HS-27A (cell line): ENCODE measurements around the gene ZDHHC7.

Experiments used
- DNase-seq: peaks from one replicate; pipeline ENCODE4 v3.0.0-alpha.2; 2012; ENCODE audit warnings: low read depth, missing footprints

Gene ZDHHC7

GRCh38 chr16:84993926-84994325 lies 17.4 kb downstream of the ZDHHC7 start:
- DNase-seq: no peak

- DNase-seq: no peak
These were observed 18.6 kb downstream of the ZDHHC7 start for GRCh38 chr16:84992717-84993075.

GRCh38 chr16:84990782-84991181 lies 20.6 kb downstream of the ZDHHC7 start:
- no peak for DNase-seq

DNA sequence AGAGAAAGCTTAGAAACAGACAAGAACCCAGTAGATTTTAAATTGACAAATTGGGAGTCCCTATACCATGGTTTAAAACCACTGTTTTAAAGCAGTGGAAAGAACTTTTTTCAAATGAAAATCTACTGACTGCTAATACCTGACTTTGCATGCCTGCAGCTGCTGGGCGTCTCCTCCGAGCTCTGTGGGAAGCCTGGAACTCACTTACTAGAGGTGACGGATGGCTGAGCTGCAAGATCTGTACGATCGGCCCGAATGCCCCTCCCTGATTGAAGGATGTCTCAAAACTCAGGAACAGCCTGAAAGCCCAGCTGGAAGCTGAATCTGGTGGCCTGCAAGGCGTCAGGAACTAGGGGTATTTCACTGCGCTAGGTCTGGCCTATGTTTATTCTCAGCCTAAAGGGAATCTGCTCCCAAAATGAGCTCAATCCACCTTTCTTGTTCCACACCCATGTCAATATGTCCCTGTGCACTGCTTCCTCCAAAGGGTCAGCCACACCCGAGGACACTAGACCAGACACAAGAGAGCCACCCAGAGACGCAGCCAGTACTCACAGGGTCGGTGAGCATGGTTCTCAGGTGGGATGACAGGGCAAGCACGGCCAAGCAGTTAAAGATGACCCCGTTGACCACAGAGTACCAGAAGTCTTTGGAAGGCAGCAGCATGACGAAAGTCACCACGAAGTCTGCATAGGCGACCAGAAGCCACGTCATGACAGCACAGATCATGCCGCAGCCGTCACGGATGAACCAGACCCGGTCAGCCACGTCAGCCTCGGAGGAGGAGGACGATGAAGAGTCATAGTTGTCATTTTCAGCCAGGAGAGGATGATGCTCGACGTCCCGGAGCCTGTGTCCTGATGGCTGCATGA lies 21.4 kb downstream of the ZDHHC7 start:
- no peak for DNase-seq

DNA sequence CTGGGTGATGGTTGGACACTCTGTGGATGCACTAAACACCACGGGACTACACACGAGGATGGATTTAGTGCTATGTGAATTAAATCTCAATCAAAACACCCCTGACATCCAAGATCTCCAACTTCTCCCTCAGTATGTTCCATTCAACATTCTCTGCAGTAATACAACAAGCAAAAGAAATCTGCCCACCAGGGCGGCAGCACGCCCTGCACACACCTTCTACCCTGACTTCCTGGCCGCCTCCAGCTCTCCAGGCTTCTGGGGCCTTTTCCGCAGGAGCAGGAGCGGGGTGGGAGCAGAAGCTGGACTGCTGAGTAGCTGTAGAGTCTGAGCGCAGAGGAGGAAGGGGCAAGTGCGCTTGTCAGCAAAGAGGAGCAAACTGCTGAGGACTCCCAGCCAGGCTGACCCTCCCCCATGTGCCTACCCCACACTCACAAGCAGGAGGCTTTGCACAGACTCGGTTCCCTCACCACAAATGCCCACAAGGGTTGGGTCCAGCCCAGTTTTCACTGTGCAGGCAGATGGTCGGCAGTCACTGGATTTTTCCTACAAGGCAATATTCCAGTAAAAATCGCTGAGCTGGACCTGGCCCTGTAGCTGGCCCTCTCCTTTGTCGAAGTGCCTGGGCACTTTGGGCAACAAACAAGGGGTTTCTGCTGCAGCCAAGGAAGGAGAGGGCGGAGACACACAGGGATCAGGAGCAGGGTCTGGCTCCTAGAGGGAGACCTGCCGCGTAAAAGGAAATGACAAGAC lies 22.8 kb downstream of the ZDHHC7 start:
- no peak for DNase-seq

GRCh38 chr16:84986879-84987278 lies 24.5 kb downstream of the ZDHHC7 start:
- DNase-seq: no peak

GRCh38 chr16:84986102-84986501 lies 25.2 kb downstream of the ZDHHC7 start:
- no peak for DNase-seq

DNA sequence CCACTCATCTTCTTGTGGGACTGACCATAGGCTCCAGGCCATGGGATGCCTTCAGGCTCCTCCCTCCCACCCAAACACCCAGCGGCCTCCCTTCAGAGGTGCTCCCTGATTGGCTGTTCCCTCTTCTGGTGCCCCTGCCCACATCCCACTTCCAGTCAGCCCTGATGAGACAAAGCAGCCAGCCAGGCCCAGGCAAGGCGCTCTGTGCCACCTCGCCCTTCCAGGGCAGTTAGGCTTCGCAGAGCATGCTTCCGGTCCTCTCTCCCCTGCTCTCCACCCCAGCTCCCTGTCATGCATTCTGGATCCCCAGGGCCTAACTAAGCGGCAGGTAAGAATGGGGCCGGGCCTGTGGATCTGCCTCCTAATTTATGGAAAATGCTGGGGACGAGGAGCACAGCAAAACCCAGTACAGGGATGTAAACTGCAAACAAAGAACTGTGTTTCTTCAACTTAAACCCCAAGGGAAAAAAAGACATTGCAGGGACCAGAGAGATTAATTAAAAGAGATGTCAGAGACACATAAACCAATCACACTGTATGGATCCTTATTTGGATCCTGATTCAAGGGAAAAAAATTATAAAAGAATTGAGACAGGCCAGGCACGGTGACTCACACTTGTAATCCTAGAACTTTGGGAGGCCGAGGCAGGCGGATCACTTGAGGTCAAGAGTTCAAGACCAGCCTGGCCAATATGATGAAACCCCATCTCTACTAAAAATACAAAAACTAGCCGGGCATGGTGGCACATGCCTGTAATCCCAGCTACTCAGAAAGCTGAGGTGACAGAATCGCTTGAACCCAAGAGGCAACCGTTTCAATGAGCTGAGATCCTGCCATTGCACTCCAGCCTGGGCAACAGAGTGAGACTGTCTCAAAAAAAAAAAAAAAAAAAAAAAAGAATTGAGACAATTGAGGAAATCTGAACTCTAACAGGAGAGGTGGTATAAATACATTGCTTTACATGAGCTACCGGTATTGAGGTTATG lies 26.0 kb downstream of the ZDHHC7 start:
- DNase-seq: peak; percentile 84

DNA sequence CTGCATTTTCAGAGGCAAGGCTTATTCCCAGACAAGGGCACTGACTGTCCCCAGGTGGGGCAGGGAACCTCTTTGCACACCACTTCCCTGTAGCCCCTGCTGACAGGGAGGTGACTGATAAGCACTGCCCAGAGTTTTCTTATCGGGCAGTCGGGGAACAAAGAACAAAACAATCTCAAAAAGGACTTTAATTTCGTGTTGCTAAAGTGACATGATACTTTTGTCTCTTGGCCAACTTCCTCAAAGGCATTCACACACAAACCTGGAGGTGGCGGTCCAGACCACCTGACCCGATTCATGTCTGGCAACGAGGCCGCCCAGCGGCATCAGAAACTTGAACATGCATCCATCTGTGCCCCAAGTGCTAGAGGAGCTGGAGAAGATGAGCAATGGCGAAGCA lies 28.9 kb downstream of the ZDHHC7 start:
- no peak for DNase-seq

DNA sequence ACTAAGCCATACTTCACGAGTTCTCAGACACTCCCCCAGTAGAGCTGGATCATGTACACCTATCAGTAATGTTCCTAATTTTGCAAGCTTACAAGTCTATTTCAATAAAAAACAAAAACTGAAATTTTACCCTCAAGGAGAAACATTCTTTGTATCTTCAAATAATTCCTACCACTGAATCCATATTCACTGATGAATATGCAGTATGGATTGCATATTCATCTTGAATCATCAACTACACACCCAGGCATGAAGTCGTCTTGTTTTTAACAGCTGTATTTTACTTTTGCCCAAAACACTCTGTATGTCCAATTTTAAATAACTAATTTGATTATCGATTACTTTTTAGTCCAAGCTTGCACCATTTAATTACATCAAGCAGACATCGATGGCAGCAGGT lies 31.8 kb downstream of the ZDHHC7 start:
- no peak for DNase-seq

DNA sequence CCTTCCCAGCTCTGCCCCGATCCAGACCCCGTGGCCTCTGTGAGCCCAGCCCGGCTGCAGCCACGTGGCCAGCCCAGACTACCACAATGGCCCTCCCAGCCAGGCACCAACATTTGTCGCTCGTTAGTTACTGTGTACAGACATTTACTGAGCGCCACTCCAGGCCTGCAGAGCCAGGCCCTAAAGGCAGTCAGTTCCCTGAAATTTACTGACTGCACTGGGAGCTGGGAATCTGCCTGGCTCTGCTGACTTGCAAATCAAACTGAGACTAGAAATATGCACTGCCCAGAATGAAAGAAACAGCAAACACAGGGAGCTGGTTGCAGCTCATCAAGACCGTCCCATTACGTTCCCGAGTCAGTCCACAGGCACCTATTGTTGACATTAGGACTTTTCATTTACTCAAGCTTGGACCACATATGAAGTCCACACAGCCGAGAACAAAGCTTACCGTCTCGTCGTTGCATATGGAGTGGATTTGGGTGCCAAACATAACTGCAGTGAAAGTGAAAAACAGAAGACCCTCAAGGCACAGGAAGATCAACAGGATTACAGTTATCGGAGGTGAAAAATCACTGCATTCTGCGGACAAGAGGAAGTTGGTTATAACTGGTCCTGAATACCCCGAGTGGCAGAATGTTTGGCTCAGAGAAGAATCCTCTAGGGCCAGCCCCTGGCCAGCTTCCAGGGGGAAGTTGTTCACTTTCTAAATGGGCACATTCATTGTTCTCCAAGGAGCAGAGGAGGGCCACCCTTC lies 34.5 kb downstream of the ZDHHC7 start:
- no peak for DNase-seq

DNA sequence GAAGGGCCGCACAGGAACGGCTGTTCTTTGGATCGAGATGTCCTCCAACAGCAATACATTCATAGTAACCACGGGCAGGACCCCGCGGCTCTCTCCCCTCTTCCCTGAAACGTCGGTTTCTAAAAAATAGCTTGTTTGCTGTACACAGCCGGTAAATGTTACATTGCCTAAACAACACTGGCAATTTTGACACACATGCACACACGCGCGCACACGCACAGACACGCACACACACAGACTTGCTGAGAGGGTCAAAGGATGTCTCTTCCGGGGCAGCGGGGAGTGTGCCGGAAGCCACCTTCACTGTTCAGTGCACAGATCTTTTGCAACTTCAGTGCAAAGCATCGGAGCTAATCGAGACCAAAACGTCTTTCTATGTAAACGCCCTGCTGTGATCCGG lies 35.8 kb downstream of the ZDHHC7 start:
- no peak for DNase-seq

- DNase-seq: no peak
These were observed 36.3 kb downstream of the ZDHHC7 start for GRCh38 chr16:84975066-84975465.

DNA sequence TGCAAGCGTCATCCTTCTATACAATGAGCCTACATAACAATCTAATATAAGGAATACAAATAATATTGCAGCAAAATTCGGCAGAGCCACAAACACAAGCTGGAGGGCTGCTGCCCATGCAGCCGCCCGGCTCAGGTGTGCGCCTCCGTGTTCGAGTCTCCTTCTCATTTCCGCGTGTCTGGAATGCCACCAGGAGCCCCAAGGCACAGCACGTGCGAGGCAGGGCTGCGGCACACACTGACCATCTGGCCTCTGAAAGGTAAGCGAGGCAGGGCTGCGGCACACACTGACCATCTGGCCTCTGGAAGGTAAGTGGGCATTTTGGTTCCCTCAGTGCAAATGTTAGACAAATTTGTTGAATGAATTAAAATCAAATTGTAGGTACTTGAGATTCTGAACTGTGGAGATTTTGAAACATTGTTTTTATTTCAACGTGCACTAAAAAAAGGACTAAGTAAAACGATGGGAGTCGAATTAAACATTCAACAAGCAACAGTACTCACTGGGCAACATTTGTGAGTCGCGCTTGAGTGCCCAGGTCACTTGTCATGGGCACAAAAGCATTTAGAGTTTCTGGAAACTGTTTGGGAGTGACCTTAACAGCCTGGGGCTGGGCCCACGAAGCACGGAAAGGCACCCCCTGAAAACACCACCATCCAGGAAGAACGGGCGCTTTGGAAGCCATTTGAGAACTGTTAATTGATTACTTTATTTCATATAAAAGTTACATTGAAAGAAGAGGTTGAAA lies 37.4 kb downstream of the ZDHHC7 start:
- DNase-seq: no peak

DNA sequence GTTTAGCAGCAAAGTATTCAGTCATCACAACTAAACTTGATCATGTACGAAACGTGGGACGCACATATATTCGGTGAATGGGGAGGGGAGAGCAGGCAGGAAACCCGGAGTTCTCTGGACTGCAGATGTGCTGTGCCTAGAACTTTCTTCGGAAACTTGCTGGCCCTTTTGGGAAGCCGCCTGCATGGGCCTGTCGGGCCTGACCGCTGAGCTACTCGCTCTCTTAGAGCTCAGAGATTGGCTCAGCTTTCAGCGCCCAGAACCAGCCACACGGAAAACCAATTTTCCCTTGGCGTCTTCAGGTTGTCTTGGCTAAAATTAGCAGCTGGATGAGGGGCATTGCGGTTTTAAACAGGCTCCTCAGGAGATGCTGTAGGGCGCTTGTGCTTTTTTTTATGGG lies 38.1 kb downstream of the ZDHHC7 start:
- DNase-seq: no peak

- peak; percentile 42 for DNase-seq
These were observed 40.7 kb downstream of the ZDHHC7 start for GRCh38 chr16:84970447-84971127.

DNA sequence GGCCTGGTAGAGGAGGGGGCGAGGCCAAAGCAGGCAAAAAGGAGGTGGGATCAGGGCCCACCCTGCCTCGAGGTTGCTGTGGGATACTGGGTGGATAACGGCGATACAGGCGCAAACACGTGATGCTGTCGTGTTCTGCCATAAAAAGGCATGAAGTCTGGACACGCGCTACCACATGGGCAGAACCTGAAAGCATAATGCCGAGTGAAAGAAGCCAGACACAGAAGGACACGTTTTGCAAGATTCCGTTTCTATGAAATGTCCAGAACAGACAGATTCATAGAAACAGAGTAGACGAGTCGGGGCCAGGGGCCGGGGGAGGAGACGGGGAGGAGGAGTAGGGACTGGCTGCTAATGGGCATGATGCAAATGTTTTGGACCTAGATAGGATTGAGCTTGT lies 43.5 kb downstream of the ZDHHC7 start:
- no peak for DNase-seq

GRCh38 chr16:84965428-84966415 lies 45.6 kb downstream of the ZDHHC7 start:
- DNase-seq: no peak
